ENCODE measurements around the gene GRK5. TPM values are rescaled to one million over a fixed set of nuclear protein-coding genes. Genes with fewer than 3 reads are reported as not detected.

GRK5 gene
- polyA plus RNA-seq, 1 donor from 2014 or later = 34.9 TPM

DNA sequence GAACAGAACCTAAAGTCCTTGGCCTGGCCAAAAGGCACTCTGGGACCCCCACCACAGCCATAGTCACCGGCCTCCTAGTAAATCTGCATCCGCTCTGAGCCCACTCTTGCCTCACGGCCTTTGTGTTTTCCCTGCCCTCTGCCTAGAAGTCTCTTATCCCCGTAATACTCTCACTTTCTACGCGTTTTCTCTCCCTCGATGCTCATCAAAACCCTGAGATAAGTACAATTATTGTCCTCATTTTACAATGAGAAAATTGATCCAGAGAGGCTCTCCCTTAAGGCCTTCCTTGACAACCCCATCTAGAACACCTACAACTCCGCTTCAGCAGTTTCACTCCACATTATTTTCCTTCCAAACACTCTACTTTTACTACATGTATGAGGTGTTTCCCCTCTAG, 40.3 kb upstream of the GRK5 start:
- H3K9me2 ChIP-seq (ENCODE audit: insufficient read depth, low read length) = no peaks in the 10 kb centered on the region
- H2AFZ ChIP-seq (ENCODE audit: low read depth, low read length) = no peak overlapping the region
- no peak overlapping the region for H3K27ac ChIP-seq (ENCODE audit: low read length)
- H3K27me3 ChIP-seq (ENCODE audit: insufficient read depth, low read depth, low read length) = peaks cover 9% of the 10 kb centered on the region
- H3F3A ChIP-seq (ENCODE audit: insufficient read depth, low read length, poor library complexity, severe bottlenecking) = no peaks in the 10 kb centered on the region
- no peaks in the 10 kb centered on the region for H3K79me2 ChIP-seq (replicated peaks; ENCODE audit: insufficient read depth, low read length)
- H3K9me3 ChIP-seq (ENCODE audit: low read length) = no peaks in the 10 kb centered on the region
- H3K4me3 ChIP-seq (ENCODE audit: low read length) = no peak overlapping the region
- no peak overlapping the region for H3K4me2 ChIP-seq (ENCODE audit: low read length)
- TF ChIP-seq MXI1 (conservative IDR thresholded peaks at IDR 0.05; ENCODE audit: poor library complexity, severe bottlenecking) (no peak), SMC3 (conservative IDR thresholded peaks at IDR 0.05; ENCODE audit: poor library complexity) (no peak)
- H4K20me1 ChIP-seq (ENCODE audit: insufficient read depth) = no peaks in the 10 kb centered on the region
- H3K36me3 ChIP-seq (ENCODE audit: insufficient read depth, low read length) = peaks cover 6% of the 10 kb centered on the region
- H3K9ac ChIP-seq (ENCODE audit: low read length) = no peak overlapping the region

DNA sequence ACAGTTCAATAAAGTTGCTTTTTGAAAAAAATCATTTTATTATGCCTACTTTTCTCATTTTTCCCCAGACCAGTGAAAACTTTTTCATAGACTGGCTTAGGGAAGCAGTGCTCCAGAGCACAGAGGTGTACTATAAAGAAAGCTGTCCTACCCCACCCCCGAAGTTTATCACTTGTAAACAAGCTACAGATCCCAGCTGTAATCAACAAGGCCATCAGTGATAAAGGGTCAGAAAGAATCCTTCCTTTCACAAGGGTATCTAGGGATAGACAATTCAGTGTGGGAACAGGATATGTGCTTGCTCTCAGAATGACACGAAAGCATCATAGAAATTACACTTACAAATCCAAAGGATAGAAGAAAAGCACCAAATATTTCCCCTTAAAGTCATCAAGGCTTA, 33.3 kb upstream of the GRK5 start:
- Histone ChIP-seq H3K4me2 (ENCODE audit: low read length) (no peak overlapping the region), H3K27me3 (ENCODE audit: insufficient read depth, low read depth, low read length) (no peaks in the 10 kb centered on the region), H3K4me3 (ENCODE audit: low read length) (no peak overlapping the region), H3K27ac (ENCODE audit: low read length) (no peak overlapping the region), H3K9ac (ENCODE audit: low read length) (no peak overlapping the region), H3K36me3 (ENCODE audit: insufficient read depth, low read length) (peaks cover 8% of the 10 kb centered on the region), H4K20me1 (ENCODE audit: insufficient read depth) (no peaks in the 10 kb centered on the region), H3K79me2 (replicated peaks; ENCODE audit: insufficient read depth, low read length) (peaks cover 24% of the 10 kb centered on the region), H3K9me3 (ENCODE audit: low read length) (no peaks in the 10 kb centered on the region), H3F3A (ENCODE audit: insufficient read depth, low read length, poor library complexity, severe bottlenecking) (no peaks in the 10 kb centered on the region), H3K9me2 (ENCODE audit: insufficient read depth, low read length) (no peaks in the 10 kb centered on the region), H2AFZ (ENCODE audit: low read depth, low read length) (no peak overlapping the region)
- TF ChIP-seq RAD21 (conservative IDR thresholded peaks at IDR 0.05) (no peak), EZH2 (IDR thresholded peaks at IDR 0.05; ENCODE audit: borderline replicate concordance, insufficient read depth, low read length, poor library complexity, severe bottlenecking) (no peak), EP300 (conservative IDR thresholded peaks at IDR 0.05; ENCODE audit: poor library complexity, severe bottlenecking) (no peak), MXI1 (conservative IDR thresholded peaks at IDR 0.05; ENCODE audit: poor library complexity, severe bottlenecking) (no peak), POLR2AphosphoS5 (IDR thresholded peaks at IDR 0.05) (no peak), TAF1 (IDR thresholded peaks at IDR 0.05; ENCODE audit: low read depth) (no peak), SMC3 (conservative IDR thresholded peaks at IDR 0.05; ENCODE audit: poor library complexity) (no peak)
- TF ChIP-seq, protein P1, sequence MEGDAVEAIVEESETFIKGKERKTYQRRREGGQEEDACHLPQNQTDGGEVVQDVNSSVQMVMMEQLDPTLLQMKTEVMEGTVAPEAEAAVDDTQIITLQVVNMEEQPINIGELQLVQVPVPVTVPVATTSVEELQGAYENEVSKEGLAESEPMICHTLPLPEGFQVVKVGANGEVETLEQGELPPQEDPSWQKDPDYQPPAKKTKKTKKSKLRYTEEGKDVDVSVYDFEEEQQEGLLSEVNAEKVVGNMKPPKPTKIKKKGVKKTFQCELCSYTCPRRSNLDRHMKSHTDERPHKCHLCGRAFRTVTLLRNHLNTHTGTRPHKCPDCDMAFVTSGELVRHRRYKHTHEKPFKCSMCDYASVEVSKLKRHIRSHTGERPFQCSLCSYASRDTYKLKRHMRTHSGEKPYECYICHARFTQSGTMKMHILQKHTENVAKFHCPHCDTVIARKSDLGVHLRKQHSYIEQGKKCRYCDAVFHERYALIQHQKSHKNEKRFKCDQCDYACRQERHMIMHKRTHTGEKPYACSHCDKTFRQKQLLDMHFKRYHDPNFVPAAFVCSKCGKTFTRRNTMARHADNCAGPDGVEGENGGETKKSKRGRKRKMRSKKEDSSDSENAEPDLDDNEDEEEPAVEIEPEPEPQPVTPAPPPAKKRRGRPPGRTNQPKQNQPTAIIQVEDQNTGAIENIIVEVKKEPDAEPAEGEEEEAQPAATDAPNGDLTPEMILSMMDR (IDR thresholded peaks at IDR 0.05; ENCODE audit: poor library complexity, severe bottlenecking) = no peak
- TF ChIP-seq, protein P2, sequence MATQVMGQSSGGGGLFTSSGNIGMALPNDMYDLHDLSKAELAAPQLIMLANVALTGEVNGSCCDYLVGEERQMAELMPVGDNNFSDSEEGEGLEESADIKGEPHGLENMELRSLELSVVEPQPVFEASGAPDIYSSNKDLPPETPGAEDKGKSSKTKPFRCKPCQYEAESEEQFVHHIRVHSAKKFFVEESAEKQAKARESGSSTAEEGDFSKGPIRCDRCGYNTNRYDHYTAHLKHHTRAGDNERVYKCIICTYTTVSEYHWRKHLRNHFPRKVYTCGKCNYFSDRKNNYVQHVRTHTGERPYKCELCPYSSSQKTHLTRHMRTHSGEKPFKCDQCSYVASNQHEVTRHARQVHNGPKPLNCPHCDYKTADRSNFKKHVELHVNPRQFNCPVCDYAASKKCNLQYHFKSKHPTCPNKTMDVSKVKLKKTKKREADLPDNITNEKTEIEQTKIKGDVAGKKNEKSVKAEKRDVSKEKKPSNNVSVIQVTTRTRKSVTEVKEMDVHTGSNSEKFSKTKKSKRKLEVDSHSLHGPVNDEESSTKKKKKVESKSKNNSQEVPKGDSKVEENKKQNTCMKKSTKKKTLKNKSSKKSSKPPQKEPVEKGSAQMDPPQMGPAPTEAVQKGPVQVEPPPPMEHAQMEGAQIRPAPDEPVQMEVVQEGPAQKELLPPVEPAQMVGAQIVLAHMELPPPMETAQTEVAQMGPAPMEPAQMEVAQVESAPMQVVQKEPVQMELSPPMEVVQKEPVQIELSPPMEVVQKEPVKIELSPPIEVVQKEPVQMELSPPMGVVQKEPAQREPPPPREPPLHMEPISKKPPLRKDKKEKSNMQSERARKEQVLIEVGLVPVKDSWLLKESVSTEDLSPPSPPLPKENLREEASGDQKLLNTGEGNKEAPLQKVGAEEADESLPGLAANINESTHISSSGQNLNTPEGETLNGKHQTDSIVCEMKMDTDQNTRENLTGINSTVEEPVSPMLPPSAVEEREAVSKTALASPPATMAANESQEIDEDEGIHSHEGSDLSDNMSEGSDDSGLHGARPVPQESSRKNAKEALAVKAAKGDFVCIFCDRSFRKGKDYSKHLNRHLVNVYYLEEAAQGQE (IDR thresholded peaks at IDR 0.05; ENCODE audit: borderline replicate concordance) = no peak

DNA sequence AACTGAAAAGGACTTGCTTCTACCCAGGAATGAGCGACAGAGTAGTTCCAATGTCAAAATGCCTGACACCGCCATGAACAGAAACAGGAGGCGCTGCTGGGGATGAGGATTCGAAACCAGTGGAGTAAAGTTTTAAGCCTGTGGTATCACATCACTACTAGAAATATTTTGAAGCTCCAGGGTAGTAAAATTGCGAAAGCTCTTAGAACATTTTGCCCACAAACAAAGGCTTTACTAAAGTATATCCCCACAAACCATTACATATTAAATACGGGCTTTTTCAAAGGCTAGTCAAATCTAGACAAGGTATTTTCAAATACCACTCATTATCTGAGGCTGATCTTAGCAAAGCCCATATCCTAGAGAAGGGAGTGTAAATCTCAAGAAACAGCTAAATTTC, 31.2 kb upstream of the GRK5 start:
- H3K4me2 ChIP-seq (ENCODE audit: low read length) = no peak overlapping the region
- no peak overlapping the region for H3K27ac ChIP-seq (ENCODE audit: low read length)
- no peaks in the 10 kb centered on the region for H3F3A ChIP-seq (ENCODE audit: insufficient read depth, low read length, poor library complexity, severe bottlenecking)
- no peaks in the 10 kb centered on the region for H4K20me1 ChIP-seq (ENCODE audit: insufficient read depth)
- H2AFZ ChIP-seq (ENCODE audit: low read depth, low read length) = no peak overlapping the region
- peaks cover 8% of the 10 kb centered on the region for H3K36me3 ChIP-seq (ENCODE audit: insufficient read depth, low read length)
- TF ChIP-seq, protein P1 (IDR thresholded peaks at IDR 0.05; ENCODE audit: poor library complexity, severe bottlenecking) = no peak
- TF ChIP-seq, protein P2 (IDR thresholded peaks at IDR 0.05; ENCODE audit: borderline replicate concordance) = no peak
- TF ChIP-seq TAF1 (IDR thresholded peaks at IDR 0.05; ENCODE audit: low read depth) (no peak), POLR2AphosphoS5 (IDR thresholded peaks at IDR 0.05) (no peak), EZH2 (IDR thresholded peaks at IDR 0.05; ENCODE audit: borderline replicate concordance, insufficient read depth, low read length, poor library complexity, severe bottlenecking) (no peak), MXI1 (conservative IDR thresholded peaks at IDR 0.05; ENCODE audit: poor library complexity, severe bottlenecking) (no peak), SMC3 (conservative IDR thresholded peaks at IDR 0.05; ENCODE audit: poor library complexity) (no peak), EP300 (conservative IDR thresholded peaks at IDR 0.05; ENCODE audit: poor library complexity, severe bottlenecking) (no peak), RAD21 (conservative IDR thresholded peaks at IDR 0.05) (no peak)
- no peaks in the 10 kb centered on the region for H3K9me2 ChIP-seq (ENCODE audit: insufficient read depth, low read length)
- H3K4me3 ChIP-seq (ENCODE audit: low read length) = no peak overlapping the region
- peaks cover 24% of the 10 kb centered on the region for H3K79me2 ChIP-seq (replicated peaks; ENCODE audit: insufficient read depth, low read length)
- H3K9ac ChIP-seq (ENCODE audit: low read length) = no peak overlapping the region
- H3K27me3 ChIP-seq (ENCODE audit: insufficient read depth, low read depth, low read length) = no peaks in the 10 kb centered on the region
- H3K9me3 ChIP-seq (ENCODE audit: low read length) = no peaks in the 10 kb centered on the region
